Measurements from ENCODE around the gene CROCC. TPM values are rescaled to one million over a fixed set of nuclear protein-coding genes. Genes with fewer than 3 reads are reported as not detected.

CROCC gene
- total RNA-seq, 1 donor from 2014 or later = 40.1 TPM

- H3K4me1 Mint-ChIP-seq (ENCODE audit: unreplicated experiment) = peaks cover 20% of the 10 kb centered on the region
- peak overlapping the region; percentile 58 for H3K4me3 Mint-ChIP-seq
- H3K9me3 Mint-ChIP-seq = no peaks in the 10 kb centered on the region
- no peaks in the 10 kb centered on the region for H3K36me3 Mint-ChIP-seq
- TF ChIP-seq, protein P1, sequence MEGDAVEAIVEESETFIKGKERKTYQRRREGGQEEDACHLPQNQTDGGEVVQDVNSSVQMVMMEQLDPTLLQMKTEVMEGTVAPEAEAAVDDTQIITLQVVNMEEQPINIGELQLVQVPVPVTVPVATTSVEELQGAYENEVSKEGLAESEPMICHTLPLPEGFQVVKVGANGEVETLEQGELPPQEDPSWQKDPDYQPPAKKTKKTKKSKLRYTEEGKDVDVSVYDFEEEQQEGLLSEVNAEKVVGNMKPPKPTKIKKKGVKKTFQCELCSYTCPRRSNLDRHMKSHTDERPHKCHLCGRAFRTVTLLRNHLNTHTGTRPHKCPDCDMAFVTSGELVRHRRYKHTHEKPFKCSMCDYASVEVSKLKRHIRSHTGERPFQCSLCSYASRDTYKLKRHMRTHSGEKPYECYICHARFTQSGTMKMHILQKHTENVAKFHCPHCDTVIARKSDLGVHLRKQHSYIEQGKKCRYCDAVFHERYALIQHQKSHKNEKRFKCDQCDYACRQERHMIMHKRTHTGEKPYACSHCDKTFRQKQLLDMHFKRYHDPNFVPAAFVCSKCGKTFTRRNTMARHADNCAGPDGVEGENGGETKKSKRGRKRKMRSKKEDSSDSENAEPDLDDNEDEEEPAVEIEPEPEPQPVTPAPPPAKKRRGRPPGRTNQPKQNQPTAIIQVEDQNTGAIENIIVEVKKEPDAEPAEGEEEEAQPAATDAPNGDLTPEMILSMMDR (conservative IDR thresholded peaks at IDR 0.05) = no peak
- peak overlapping the region; percentile 74 for H3K27ac Mint-ChIP-seq
- DNase-seq (ENCODE audit: extremely low spot score, unreplicated experiment) = no peak
- peaks cover 5% of the 10 kb centered on the region for H3K27me3 Mint-ChIP-seq
Measured at GRCh38 chr1:16984717-16985116, 63.0 kb downstream of the CROCC start.

DNA sequence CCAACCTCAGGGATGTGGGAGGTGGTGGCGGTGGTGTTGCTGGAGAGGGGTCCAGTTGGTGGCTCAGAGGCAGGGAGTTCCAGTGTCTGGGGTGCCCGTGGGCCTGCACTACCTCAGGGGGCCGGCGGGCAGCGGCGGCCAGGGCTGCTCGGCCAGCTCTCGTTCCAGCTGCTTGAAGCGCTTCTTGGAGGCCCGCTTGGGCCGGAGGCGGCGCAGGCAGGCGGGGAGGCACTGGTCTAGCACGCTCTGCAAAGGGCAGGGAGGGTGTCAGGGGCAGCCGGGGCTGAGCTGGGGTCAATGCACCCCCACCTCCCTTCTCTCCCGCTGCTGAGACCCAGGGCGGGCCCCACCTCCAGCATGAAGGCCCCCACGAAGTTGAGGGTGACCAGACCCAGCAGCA lies 64.4 kb downstream of the CROCC start:
- H3K27me3 Mint-ChIP-seq = peaks cover 1% of the 10 kb centered on the region
- DNase-seq (ENCODE audit: extremely low spot score, unreplicated experiment) = no peak
- H3K4me3 Mint-ChIP-seq = no peak overlapping the region
- H3K9me3 Mint-ChIP-seq = no peaks in the 10 kb centered on the region
- TF ChIP-seq, protein P1 (conservative IDR thresholded peaks at IDR 0.05) = no peak
- H3K27ac Mint-ChIP-seq = peak overlapping the region; percentile 39
- peaks cover 15% of the 10 kb centered on the region for H3K4me1 Mint-ChIP-seq (ENCODE audit: unreplicated experiment)
- no peaks in the 10 kb centered on the region for H3K36me3 Mint-ChIP-seq

- Mint-ChIP-seq H3K4me3 (no peak overlapping the region), H3K27ac (no peak overlapping the region), H3K36me3 (no peaks in the 10 kb centered on the region), H3K4me1 (ENCODE audit: unreplicated experiment) (peaks cover 11% of the 10 kb centered on the region), H3K9me3 (no peaks in the 10 kb centered on the region), H3K27me3 (no peaks in the 10 kb centered on the region)
- TF ChIP-seq, protein P1 (conservative IDR thresholded peaks at IDR 0.05) = no peak
- no peak for DNase-seq (ENCODE audit: extremely low spot score, unreplicated experiment)
Measured at GRCh38 chr1:16986560-16986959, 64.8 kb downstream of the CROCC start.

DNA sequence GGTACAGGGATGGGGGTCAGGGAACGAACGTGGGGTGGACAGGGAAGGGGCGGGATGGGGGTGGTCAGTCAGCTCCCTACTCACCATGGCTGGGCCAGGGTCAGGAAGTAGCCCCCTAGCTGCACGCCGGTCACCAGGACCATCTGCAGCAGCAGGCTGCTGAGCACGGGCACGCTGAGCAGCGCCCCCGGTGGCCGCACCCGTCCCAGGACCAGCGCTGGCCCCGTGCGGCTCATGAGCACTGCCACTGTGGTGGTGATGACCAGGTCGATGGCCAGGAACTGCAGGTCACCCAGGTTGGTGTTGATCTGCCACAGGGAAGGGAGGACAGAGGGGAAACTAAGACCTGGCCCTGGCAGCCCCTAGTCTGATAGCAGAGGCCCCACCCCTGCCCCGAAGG lies 65.2 kb downstream of the CROCC start:
- H3K27ac Mint-ChIP-seq = no peak overlapping the region
- TF ChIP-seq, protein P1 (conservative IDR thresholded peaks at IDR 0.05) = peak; percentile 72
- no peak for DNase-seq (ENCODE audit: extremely low spot score, unreplicated experiment)
- H3K4me1 Mint-ChIP-seq (ENCODE audit: unreplicated experiment) = peaks cover 9% of the 10 kb centered on the region
- no peak overlapping the region for H3K4me3 Mint-ChIP-seq
- H3K27me3 Mint-ChIP-seq = no peaks in the 10 kb centered on the region
- H3K9me3 Mint-ChIP-seq = no peaks in the 10 kb centered on the region
- no peaks in the 10 kb centered on the region for H3K36me3 Mint-ChIP-seq

GRCh38 chr1:16988210-16988609 lies 66.5 kb downstream of the CROCC start:
- Mint-ChIP-seq H3K27ac (no peak overlapping the region), H3K36me3 (no peaks in the 10 kb centered on the region), H3K4me3 (no peak overlapping the region), H3K27me3 (no peaks in the 10 kb centered on the region), H3K4me1 (ENCODE audit: unreplicated experiment) (peaks cover 4% of the 10 kb centered on the region), H3K9me3 (no peaks in the 10 kb centered on the region)
- TF ChIP-seq, protein P1 (conservative IDR thresholded peaks at IDR 0.05) = no peak
- no peak for DNase-seq (ENCODE audit: extremely low spot score, unreplicated experiment)

Measured in type B pancreatic cell (in vitro differentiated cells).